LNCaP clone FGC (cell line): ENCODE measurements around the gene ANO2.

Experiments used
- DNase-seq: peaks from one replicate; pipeline ENCODE4 v3.0.0-alpha.2; 2011; ENCODE audit warnings: low read depth
- H3K4me3 ChIP-seq: 2 replicates; pipeline ENCODE4 v1.5.1; 2011; ENCODE audit warnings: mild to moderate bottlenecking, low read depth, low read length, control low read depth
- TF ChIP-seq, protein P1 (sequence below): IDR thresholded peaks from 2 replicates; pipeline ENCODE4 v1.5.1; 2012; ENCODE audit warnings: mild to moderate bottlenecking; ENCODE audit not compliant: control insufficient read depth, insufficient read depth; ENCODE audit errors: extremely low read depth

ANO2 gene

GRCh38 chr12:5565933-5566599, 379.0 kb downstream of the ANO2 start:
- no peak for DNase-seq
- TF ChIP-seq, protein P1, sequence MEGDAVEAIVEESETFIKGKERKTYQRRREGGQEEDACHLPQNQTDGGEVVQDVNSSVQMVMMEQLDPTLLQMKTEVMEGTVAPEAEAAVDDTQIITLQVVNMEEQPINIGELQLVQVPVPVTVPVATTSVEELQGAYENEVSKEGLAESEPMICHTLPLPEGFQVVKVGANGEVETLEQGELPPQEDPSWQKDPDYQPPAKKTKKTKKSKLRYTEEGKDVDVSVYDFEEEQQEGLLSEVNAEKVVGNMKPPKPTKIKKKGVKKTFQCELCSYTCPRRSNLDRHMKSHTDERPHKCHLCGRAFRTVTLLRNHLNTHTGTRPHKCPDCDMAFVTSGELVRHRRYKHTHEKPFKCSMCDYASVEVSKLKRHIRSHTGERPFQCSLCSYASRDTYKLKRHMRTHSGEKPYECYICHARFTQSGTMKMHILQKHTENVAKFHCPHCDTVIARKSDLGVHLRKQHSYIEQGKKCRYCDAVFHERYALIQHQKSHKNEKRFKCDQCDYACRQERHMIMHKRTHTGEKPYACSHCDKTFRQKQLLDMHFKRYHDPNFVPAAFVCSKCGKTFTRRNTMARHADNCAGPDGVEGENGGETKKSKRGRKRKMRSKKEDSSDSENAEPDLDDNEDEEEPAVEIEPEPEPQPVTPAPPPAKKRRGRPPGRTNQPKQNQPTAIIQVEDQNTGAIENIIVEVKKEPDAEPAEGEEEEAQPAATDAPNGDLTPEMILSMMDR: no peak
- no peak overlapping the region for H3K4me3 ChIP-seq

DNA sequence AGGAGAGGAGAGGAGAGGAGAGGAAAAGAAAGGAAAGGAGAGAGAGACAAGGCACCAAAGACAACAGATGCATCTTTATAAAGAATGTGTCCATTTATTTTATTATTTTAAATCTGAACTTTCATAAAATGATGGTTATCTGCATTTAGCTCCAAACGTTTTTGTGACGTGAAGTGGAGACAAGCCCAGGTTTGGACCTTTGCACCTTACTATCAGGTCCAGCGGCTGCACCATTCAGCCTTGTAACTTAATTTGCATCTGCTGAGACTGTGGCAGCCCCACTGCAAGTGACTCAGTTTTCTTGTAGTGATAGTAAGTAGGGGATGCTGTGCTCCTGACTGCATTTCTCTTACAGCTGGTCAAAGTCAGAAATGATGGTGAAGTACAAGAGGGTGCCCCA, 382.5 kb downstream of the ANO2 start:
- TF ChIP-seq, protein P1: no peak
- no peak for DNase-seq
- H3K4me3 ChIP-seq: no peak overlapping the region

DNA sequence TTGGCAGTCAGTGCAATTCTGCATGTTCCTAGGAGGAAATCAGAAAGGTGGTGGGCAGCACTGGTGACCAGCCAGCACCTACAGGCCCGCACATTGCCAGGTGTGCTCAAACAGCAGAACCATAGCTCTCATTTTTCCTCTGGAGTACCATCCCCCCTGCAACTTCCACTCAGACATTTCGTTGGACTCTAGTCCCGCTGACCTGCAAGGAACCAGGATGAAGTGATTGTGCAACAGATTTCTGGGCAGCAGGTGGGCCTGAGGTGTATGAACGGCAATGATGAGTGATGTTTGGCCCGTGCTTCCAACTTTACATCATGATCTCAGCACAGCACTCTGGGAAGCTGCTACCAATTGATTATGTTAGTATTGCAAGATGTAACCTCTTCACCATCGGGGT, 383.2 kb downstream of the ANO2 start:
- TF ChIP-seq, protein P1: no peak
- H3K4me3 ChIP-seq: no peak overlapping the region
- no peak for DNase-seq

- TF ChIP-seq, protein P1: 0 out of 2 replicates have a peak, but pooled peaks have one; percentile 4
These were observed 384.0 kb downstream of the ANO2 start for GRCh38 chr12:5561057-5561456.

DNA sequence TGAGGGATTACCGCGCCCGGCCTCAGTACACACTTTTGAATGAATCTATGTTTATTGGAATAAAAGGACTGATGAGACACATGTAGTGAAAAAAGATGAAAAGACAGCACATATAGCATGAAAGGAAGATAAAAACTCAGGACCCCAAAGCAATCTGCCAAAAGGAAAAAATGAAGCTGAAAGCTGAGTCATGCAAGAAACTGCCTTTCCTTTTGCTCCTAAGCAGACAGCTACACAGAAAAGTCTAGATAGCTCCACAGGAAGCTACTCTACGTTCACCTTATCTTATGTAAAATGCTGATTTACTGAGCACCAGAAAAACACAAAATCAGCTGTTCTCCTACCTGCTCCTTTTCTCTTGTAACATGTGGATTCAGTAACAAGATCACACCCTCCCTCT, 384.8 kb downstream of the ANO2 start:
- no peak overlapping the region for H3K4me3 ChIP-seq
- no peak for DNase-seq
- TF ChIP-seq, protein P1: no peak

More at GRCh38 chr12:5561057-5561456, 384.0 kb downstream of the ANO2 start:
- no peak overlapping the region for H3K4me3 ChIP-seq
- DNase-seq: no peak

DNA sequence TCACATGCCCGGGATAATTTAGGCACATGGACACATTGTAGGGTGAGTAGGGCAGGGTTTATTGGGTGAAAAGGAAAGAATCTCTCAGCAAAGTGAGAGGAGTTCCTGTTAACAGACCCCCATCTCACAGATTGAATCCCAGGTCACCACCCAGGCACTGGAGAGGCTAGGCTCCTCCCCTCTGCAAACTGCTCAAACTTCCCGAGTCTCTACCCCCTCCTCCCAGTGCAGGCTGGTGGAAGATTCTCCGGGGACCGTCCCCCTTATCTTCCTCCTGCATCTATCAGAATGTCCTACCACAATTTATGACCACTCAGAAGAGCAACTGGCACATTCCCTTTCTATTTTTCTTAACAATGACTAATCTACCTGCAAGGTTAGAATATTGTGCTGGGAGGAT, 387.2 kb downstream of the ANO2 start:
- H3K4me3 ChIP-seq: no peak overlapping the region
- TF ChIP-seq, protein P1: no peak
- no peak for DNase-seq
